Esophagus muscularis mucosa (tissue), 4 donors: ENCODE results near the gene IL32.

ENCODE experiments used
- CTCF ChIP-seq, 3 experiments: fragments of 200-600 bp in 2 of 3; fragments of 450-650 bp in 1 of 3; sonication (generic) in 2 of 3; IDR thresholded peaks; one replicate each; pipeline ENCODE4 v1.5.1; 2017 to 2019; ENCODE audit warnings: antibody characterized with exemption in 3 of 3, mild to moderate bottlenecking in 2 of 3, moderate library complexity in 1 of 3
- EP300 ChIP-seq: sonication (generic); formaldehyde crosslinking; IDR thresholded peaks from one replicate; pipeline ENCODE4 v1.6.1; 2017; ENCODE audit warnings: antibody characterized with exemption
- POLR2A ChIP-seq: fragments of 450-650 bp; IDR thresholded peaks from one replicate; pipeline ENCODE4 v1.6.1; 2017; ENCODE audit warnings: antibody characterized with exemption, moderate library complexity, mild to moderate bottlenecking, low read depth

- no peak for TF ChIP-seq EP300
- no peak for TF ChIP-seq CTCF (IDR thresholded peaks at IDR 0.05)
- TF ChIP-seq POLR2A = no peak
Observed at GRCh38 chr16:3085868-3086595, 20.6 kb downstream of the IL32 start.
